Left lung (tissue), 10 donors: Measurements from ENCODE around the gene TAS1R1. TPM values are rescaled to one million over a fixed set of nuclear protein-coding genes. Genes with fewer than 3 reads are reported as not detected.

Experiments
- ATAC-seq: fragments of 200-7000 bp; cut with Tn5 transposase; one replicate; pipeline ENCODE4 v1.9.1; 2020; ENCODE audit warnings: moderate library complexity
- DNase-seq, 4 donors: peaks; one replicate each; pipeline ENCODE4 v3.0.0-alpha.2; 2013 to 2020
- H3K27ac ChIP-seq, 2 donors: fragments of 200-600 bp; sonication (generic) in 1 of 2; one replicate each; pipeline versions ENCODE4 v1.5.0 to v1.8.0; 2020 to 2021
- H3K27me3 ChIP-seq, 2 donors: fragments of 200-600 bp; sonication (generic) in 1 of 2; one replicate each; pipeline versions ENCODE4 v1.5.0 to v1.8.0; 2020 to 2021
- H3K36me3 ChIP-seq, 2 donors: fragments of 200-600 bp; sonication (generic) in 1 of 2; one replicate each; pipeline versions ENCODE4 v1.5.0 to v1.8.0; 2020 to 2021
- H3K4me1 ChIP-seq, 2 donors: fragments of 200-600 bp; one replicate each; pipeline ENCODE4 v1.8.0; 2021
- H3K4me3 ChIP-seq, 2 donors: fragments of 200-600 bp; sonication (generic) in 1 of 2; one replicate each; pipeline versions ENCODE4 v1.5.0 to v1.8.0; 2020 to 2021; ENCODE audit warnings: mild to moderate bottlenecking in 1 of 2
- H3K9me3 ChIP-seq, 2 donors: fragments of 200-600 bp; sonication (generic) in 1 of 2; one replicate each; pipeline versions ENCODE4 v1.5.0 to v1.8.0; 2020 to 2021
- intact Hi-C, 2 donors: fragments of 100-400 bp; cut with DNase I; formaldehyde crosslinking; loops; one replicate each; pipeline versions ENCODE4 v1.11.2 to v1.14.2; 2022
- polyA plus RNA-seq, 6 donors: library from polyadenylated mRNA; unstranded; fragments of 120-200 nt; gene quantifications; one replicate each; pipeline ENCODE4 v1.2.1, GENCODE V29; 2013; ENCODE audit not compliant: insufficient read length in 6 of 6
- total RNA-seq, 2 donors: library from RNA; stranded (reverse); fragmentation: NEBNext Ultra II Directional; extraction: Animal tissue kit (Norgen Biotek cat#: 25700); gene quantifications; one replicate each; pipeline ENCODE4 v1.2.1, GENCODE V29; 2021
- TF ChIP-seq, protein P1 (sequence below), 2 donors: fragments of 200-600 bp; sonication (generic) in 1 of 2; IDR thresholded peaks; one replicate each; pipeline versions ENCODE4 v1.5.0 to v1.8.0; 2021; ENCODE audit warnings: antibody characterized with exemption in 2 of 2
- donor health status: DM: no; HTN: yes; CAD: no.
- donor health status: DM: no; HTN: no; CAD: no.

The TAS1R1 gene
- total and polyA plus RNA-seq, 8 donors: 0.07 to 0.21 (median 0.18) TPM; not detected in 2

DNA sequence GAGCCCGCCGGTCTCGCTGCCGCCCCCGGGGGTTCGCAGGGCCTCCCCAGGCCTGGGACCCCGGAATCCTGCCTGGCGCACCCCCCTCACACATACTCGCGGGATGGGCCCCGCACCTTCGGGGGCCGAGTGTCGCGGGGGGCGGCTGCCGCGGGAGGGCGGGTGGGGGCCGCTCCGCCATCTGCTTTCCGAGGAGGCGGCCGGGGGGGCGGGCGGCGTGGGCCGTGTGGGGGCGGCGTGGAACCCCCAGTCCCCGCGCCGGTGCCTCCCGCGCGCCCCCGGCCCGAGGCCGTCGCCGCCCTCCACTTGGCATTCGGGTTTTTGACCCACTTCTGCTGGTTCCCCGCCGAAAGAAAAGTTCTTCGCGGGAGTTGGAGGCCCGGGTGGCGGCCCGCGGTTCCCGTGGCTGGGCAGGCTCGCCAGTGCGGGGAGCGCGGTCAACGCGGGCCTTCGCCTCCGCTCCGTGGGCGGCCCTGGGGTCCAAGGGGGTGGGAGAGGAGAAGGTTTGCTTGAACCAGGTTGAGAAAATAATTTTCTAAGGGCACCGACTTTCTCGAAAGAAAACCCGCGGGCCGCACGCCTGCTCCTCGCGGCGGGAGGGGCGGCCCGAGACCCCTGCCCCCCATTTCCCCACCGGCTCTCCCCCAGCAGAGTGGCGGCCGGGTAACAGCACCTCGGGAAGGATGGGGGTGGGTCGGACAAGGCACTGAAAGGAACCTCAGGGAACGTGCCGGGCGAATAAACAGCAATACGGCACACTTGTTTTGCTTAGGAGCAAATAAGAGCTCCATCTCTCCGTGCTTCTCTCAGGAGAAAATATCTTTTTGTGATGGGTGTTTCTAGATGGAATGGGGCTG is 60.0 kb downstream of the TAS1R1 start:
- intact Hi-C loops: no loop called here
- no peak for ATAC-seq
- H3K27ac ChIP-seq: peak overlapping the region; percentile 80 to 90
- peaks cover 7 to 24% of the 10 kb centered on the region in 2 donors for H3K4me1 ChIP-seq
- DNase-seq: peak in 3 of 4 donors; percentile 15 to 85 (median 23)
- peak overlapping the region; percentile 85 to 95 for H3K4me3 ChIP-seq
- TF ChIP-seq, protein P1, sequence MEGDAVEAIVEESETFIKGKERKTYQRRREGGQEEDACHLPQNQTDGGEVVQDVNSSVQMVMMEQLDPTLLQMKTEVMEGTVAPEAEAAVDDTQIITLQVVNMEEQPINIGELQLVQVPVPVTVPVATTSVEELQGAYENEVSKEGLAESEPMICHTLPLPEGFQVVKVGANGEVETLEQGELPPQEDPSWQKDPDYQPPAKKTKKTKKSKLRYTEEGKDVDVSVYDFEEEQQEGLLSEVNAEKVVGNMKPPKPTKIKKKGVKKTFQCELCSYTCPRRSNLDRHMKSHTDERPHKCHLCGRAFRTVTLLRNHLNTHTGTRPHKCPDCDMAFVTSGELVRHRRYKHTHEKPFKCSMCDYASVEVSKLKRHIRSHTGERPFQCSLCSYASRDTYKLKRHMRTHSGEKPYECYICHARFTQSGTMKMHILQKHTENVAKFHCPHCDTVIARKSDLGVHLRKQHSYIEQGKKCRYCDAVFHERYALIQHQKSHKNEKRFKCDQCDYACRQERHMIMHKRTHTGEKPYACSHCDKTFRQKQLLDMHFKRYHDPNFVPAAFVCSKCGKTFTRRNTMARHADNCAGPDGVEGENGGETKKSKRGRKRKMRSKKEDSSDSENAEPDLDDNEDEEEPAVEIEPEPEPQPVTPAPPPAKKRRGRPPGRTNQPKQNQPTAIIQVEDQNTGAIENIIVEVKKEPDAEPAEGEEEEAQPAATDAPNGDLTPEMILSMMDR (IDR thresholded peaks at IDR 0.05): no peak
- peaks cover 0 to 28% of the 10 kb centered on the region in 2 donors for H3K36me3 ChIP-seq
- H3K9me3 ChIP-seq: no peaks in the 10 kb centered on the region
- H3K27me3 ChIP-seq: peaks cover 0 to 9% of the 10 kb centered on the region in 2 donors

DNA sequence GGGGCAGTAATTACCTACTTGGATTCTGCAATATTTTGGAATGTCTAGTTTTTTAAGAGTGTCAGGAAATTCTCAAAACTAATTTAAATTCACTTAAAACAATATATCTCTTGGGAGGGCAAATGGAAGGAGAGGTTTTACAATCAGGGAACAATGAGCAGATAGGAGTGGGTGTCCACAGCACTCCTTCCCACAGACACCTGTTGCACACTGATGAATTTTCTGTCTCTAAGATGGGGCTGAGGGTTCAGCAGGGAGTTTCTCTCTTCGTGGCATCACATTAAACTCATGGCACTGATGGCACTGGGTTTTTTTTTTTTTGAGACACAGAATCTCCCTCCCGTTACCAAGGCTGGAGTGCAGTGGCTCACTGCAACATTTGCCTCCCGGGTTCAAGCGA is 63.9 kb downstream of the TAS1R1 start:
- TF ChIP-seq, protein P1 (IDR thresholded peaks at IDR 0.05): no peak
- Histone ChIP-seq H3K27me3 (peaks cover 0 to 9% of the 10 kb centered on the region in 2 donors), H3K4me3 (no peak overlapping the region), H3K9me3 (no peaks in the 10 kb centered on the region), H3K4me1 (peaks cover 0 to 8% of the 10 kb centered on the region in 2 donors), H3K36me3 (peaks cover 0 to 61% of the 10 kb centered on the region in 2 donors), H3K27ac (no peak overlapping the region)
- no peak for DNase-seq
- no peak for ATAC-seq
- intact Hi-C loops: no loop called here

DNA sequence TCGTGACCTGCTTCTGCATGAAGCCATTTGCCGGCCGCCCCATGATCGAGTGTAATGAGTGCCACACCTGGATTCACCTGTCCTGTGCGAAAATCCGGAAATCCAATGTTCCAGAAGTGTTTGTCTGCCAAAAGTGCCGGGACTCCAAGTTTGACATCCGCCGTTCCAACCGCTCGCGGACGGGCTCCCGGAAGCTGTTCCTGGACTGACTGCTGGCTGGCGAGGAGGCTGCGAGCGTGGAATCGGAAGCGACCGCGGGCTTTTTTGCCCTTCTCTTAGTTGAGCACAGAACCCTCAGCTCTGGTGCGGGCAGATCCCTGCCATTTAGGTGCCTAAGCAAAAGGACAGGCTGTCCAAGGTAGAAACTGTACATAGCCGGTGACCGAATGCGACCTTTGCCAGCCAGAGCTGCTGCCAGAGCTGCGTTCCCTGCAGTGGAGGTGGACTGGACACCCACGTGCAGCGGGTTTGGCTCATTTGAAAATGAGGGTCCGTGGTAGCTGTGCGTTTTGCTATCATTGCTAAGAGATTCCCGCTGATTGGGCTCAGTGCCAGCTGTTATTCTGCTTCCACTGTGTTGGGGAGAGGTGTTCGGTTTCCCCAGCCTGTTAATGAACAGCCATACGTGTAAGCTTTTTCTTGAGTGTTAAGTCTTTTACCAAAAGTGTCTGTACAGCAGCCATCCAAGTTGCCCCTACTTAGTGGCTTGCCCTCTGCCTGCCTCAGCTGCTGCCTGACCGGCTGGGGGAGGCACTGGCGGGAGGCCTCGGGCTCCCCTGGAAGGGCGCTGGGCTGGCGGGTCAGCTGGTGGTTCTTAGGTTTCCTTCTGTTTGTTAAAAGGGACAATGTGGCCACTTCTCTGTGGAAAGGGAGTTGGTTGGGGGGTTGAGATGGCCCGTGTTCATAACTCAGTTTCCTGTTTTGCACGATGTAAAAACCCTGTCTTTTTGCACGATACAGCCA is 66.6 kb downstream of the TAS1R1 start:
- TF ChIP-seq, protein P1 (IDR thresholded peaks at IDR 0.05): no peak
- no peak overlapping the region for H3K4me3 ChIP-seq
- no peaks in the 10 kb centered on the region for H3K9me3 ChIP-seq
- no peaks in the 10 kb centered on the region for H3K27me3 ChIP-seq
- intact Hi-C loops: no loop called here
- H3K27ac ChIP-seq: no peak overlapping the region
- peaks cover 7 to 21% of the 10 kb centered on the region in 2 donors for H3K4me1 ChIP-seq
- ATAC-seq (no peak), DNase-seq (no peak)
- peaks cover 0 to 61% of the 10 kb centered on the region in 2 donors for H3K36me3 ChIP-seq

DNA sequence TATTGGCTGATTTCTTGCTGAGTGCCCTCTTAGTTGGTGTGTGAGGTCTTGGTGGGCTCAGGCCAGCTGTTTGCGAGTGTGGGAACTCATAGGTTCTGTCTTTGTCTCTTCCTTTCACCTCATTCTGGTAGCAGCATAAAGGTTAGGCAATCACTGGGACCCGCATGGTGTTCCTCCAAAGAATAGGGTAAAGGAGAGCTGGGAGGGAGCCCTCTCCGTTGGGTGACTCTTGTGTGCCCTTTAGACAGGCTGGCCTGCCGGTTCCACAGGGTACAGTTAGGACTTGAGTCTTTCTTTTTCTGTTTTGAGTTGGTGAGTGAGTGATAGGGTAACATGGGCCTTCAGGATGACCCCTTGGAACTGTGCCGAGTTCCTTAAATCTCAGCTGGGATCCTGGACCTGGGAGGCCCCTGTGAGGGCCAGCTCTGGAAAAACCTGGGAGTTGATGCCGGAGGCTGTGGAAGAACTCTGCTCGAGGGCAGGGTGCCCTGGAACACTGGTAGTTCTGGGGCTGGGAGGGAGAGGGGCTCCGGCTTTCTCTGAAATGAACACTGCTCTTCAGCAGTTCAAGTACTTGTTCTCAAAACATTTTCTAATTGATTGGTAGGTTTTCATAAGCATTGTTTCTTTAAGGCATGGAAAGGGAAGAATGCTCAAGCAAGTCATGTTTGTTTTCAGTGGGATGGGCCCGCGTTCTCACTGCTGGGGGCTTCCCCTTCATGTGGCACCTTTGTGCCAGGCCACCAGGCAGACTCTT is 67.5 kb downstream of the TAS1R1 start:
- Histone ChIP-seq H3K27ac (no peak overlapping the region), H3K27me3 (no peaks in the 10 kb centered on the region), H3K4me3 (no peak overlapping the region), H3K4me1 (peaks cover 7 to 23% of the 10 kb centered on the region in 2 donors), H3K36me3 (peaks cover 0 to 55% of the 10 kb centered on the region in 2 donors), H3K9me3 (no peaks in the 10 kb centered on the region)
- DNase-seq (no peak), ATAC-seq (no peak)
- intact Hi-C loops: no loop called here
- TF ChIP-seq, protein P1 (IDR thresholded peaks at IDR 0.05): no peak
